A673 (cell line): ENCODE measurements around the gene POLR1H. TPM values are rescaled to one million over a fixed set of nuclear protein-coding genes. Genes with fewer than 3 reads are reported as not detected.

Experiments
- Bru-seq: library from RNA; stranded (reverse); fragments of 400-500 nt; gene quantifications from one replicate; lab custom pipeline; 2021; lab: Mats Ljungman, UMichigan
- BruChase-seq, 2 experiments: library from RNA; stranded (reverse); fragments of 400-500 nt; gene quantifications; one replicate each; lab custom pipeline; 2021; lab: Mats Ljungman, UMichigan
- BruUV-seq: library from RNA; stranded (reverse); fragments of 400-500 nt; replicated peaks from 2 replicates; lab custom pipeline; 2021; lab: Mats Ljungman, UMichigan
- CTCF ChIA-PET: fragments of 300-600 bp; sonication (Branson Sonifier 250); formaldehyde crosslinking; loops from one replicate; lab custom pipeline; 2022; ENCODE audit warnings: antibody characterized with exemption; lab: Charles Lee
- POLR2A ChIA-PET: fragments of 300-600 bp; sonication (Branson Sonifier 250); formaldehyde crosslinking; loops from one replicate; lab custom pipeline; 2022; ENCODE audit warnings: antibody characterized with exemption; ENCODE audit not compliant: low non-redundant PET; lab: Charles Lee
- DNase-seq: peaks from one replicate; pipeline ENCODE4 v3.0.0-alpha.2; 2015; ENCODE audit warnings: low spot score
- H3K27ac ChIP-seq: fragments of 200-600 bp; sonication (generic); 2 replicates; pipeline ENCODE4 v1.5.1; 2016; ENCODE audit warnings: mixed run types, low read depth, mild to moderate bottlenecking, mixed read lengths, antibody characterized with exemption, low read length; ENCODE audit not compliant: poor library complexity, severe bottlenecking
- H3K27me3 ChIP-seq: fragments of 200-600 bp; sonication (generic); replicated peaks from 2 replicates; pipeline ENCODE4 v1.6.1; 2017; ENCODE audit warnings: mixed run types, low read depth, mild to moderate bottlenecking, mixed read lengths, antibody characterized with exemption, low read length; ENCODE audit not compliant: insufficient read depth, poor library complexity
- H3K36me3 ChIP-seq: fragments of 200-600 bp; sonication (generic); 2 replicates; pipeline ENCODE4 v1.6.1; 2016; ENCODE audit warnings: mixed run types, mild to moderate bottlenecking, mixed read lengths, antibody characterized with exemption, low read length; ENCODE audit not compliant: insufficient read depth, poor library complexity, severe bottlenecking
- H3K4me1 ChIP-seq: fragments of 200-600 bp; sonication (generic); 2 replicates; pipeline ENCODE4 v1.6.1; 2017; ENCODE audit warnings: mixed run types, mild to moderate bottlenecking, mixed read lengths, antibody characterized with exemption, low read length; ENCODE audit not compliant: insufficient read depth, poor library complexity, severe bottlenecking
- H3K4me3 ChIP-seq: fragments of 200-600 bp; sonication (generic); 2 replicates; pipeline ENCODE4 v1.5.1; 2016; ENCODE audit warnings: low read depth, mixed run types, mild to moderate bottlenecking, mixed read lengths, low read length; ENCODE audit not compliant: poor library complexity, severe bottlenecking
- H3K9me3 ChIP-seq: fragments of 200-600 bp; sonication (generic); 2 replicates; pipeline ENCODE4 v1.6.1; 2016; ENCODE audit warnings: mixed run types, low read depth, mild to moderate bottlenecking, mixed read lengths, antibody characterized with exemption, low read length; ENCODE audit not compliant: poor library complexity, severe bottlenecking
- EZH2 ChIP-seq: fragments of 200-600 bp; sonication (generic); IDR thresholded peaks from 2 replicates; pipeline ENCODE4 v1.6.1; 2017; ENCODE audit warnings: borderline replicate concordance, low read depth, mild to moderate bottlenecking, mixed read lengths, antibody characterized with exemption, low read length; ENCODE audit not compliant: poor library complexity, severe bottlenecking
- intact Hi-C: fragments of 100-400 bp; cut with micrococcal nuclease; formaldehyde crosslinking; loops from one replicate; pipeline ENCODE4 v1.10.0; 2022; ENCODE audit not compliant: unreplicated experiment
- long read RNA-seq: library from polyadenylated mRNA; stranded (forward); transcript quantifications from one replicate; pipeline ENCODE4 v2.0.0, GENCODE V29; 2022
- total RNA-seq: library from RNA; stranded (reverse); gene quantifications from 2 replicates; pipeline ENCODE4 v1.2.3, GENCODE V29; 2021
- TF ChIP-seq, protein P1 (sequence below): fragments of 300-800, 200-600 bp; sonication (generic); conservative IDR thresholded peaks from 2 replicates; pipeline ENCODE4 v1.5.1; 2017; ENCODE audit warnings: low read depth, mild to moderate bottlenecking, antibody characterized with exemption, low read length, moderate library complexity, mixed read lengths

The POLR1H gene, protein sequence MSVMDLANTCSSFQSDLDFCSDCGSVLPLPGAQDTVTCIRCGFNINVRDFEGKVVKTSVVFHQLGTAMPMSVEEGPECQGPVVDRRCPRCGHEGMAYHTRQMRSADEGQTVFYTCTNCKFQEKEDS
- total RNA-seq = 30.9 and 34.2 TPM in 2 replicates
- Bru-seq, nascent RNA = percentile 78 among the genes with signal in this experiment
- percentile 65 among the genes with signal in this experiment for BruChase-seq, experiment 1, labeled RNA remaining after a 2-hour chase
- percentile 60 among the genes with signal in this experiment for BruChase-seq, experiment 2, labeled RNA remaining after a 6-hour chase
- long read RNA-seq, transcript ZNRD1-201 (4 exons, 864 nt) = major isoform, 16 of 28 reads
- long read RNA-seq, transcript ZNRD1-202 (5 exons, 743 nt) = minor isoform, 7 of 28 reads
- long read RNA-seq, partial matches to known transcripts = 0 of 28 reads
- long read RNA-seq, other reads (novel, unspliced or antisense) = 3 of 28 reads

DNA sequence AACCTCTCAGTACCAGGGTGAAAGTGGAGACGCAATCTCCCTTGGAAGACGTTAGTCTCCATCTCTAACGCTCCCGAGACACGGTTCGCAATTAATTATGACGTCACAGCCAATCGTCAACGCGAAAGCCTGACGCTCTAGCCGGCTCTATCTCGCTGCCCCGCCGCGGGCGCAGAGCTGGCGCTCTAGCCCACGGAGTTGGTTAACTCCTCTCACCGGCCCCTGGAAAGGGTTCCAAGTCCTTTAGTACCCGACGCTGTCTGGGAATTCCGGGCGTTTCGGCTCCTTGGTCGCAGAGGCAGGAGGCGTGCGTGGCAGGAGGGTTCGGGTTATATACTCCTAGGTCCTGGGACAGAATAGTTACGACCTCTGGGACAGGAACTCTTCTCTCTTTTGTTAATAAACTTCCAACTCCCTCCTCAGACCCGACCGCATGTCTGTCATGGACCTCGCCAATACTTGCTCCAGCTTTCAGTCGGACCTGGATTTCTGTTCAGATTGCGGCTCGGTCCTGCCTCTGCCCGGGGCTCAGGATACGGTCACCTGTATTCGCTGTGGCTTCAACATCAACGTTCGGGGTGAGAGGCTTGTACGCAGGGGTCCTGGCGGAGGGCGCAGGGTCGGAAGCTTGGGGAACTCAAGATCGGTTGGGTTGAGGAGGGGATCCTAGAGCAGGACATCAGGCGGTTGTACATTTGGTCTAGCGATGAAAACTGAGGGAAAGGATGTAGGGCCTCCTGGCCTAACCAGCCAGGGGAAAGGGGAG, at the start of gene POLR1H:
POLR1H (plus strand) TSS at position 174 of the 766 bp plus-strand sequence; CDS start at position 434, 260 bp downstream.
- intact Hi-C loops = no loop called here
- no peaks in the 10 kb centered on the region for H3K27me3 ChIP-seq
- H3K9me3 ChIP-seq = no peaks in the 10 kb centered on the region
- peaks cover 8% of the 10 kb centered on the region for H3K36me3 ChIP-seq
- peak; percentile 98 for DNase-seq
- peak within 1 kb of the TSS; percentile 85 for H3K27ac ChIP-seq
- ChIA-PET POLR2A (no interaction called here), CTCF (no interaction called here)
- peaks cover 20% of the 10 kb centered on the region for H3K4me1 ChIP-seq
- no TSS peak for BruUV-seq
- peak within 1 kb of the TSS; percentile 90 for H3K4me3 ChIP-seq
- TF ChIP-seq EZH2 = no peak

DNA sequence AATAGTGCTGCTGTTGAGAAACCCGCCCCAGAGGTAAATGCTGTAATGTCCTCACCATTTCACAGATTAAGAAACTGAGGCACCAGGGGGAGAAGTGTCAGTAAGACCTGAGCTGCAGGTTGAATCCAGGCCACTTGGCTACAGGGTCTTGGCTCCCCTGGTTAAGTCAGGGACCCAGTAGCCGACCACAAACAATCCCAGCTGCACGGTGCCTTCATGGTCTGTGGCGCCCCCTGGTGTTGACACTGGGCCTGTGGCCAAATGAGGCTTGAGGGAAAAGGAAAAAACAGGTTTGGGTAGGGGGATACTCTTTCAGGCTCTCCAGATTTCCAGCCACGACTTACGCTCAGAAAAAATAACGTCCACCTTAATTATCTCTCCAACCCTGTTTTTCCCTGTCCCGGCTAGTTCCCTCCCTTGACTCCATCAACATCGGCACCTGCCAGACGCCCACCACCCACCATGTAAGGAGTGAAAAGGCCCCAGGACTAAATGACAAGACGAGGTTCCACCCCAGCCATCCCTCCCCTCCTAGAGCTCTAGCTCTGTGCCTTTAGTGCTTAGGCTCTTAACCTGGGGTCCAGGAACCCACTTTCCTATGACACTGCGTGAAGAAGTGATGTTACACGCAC, 47.7 kb upstream of the POLR1H start:
- TF ChIP-seq, protein P1, sequence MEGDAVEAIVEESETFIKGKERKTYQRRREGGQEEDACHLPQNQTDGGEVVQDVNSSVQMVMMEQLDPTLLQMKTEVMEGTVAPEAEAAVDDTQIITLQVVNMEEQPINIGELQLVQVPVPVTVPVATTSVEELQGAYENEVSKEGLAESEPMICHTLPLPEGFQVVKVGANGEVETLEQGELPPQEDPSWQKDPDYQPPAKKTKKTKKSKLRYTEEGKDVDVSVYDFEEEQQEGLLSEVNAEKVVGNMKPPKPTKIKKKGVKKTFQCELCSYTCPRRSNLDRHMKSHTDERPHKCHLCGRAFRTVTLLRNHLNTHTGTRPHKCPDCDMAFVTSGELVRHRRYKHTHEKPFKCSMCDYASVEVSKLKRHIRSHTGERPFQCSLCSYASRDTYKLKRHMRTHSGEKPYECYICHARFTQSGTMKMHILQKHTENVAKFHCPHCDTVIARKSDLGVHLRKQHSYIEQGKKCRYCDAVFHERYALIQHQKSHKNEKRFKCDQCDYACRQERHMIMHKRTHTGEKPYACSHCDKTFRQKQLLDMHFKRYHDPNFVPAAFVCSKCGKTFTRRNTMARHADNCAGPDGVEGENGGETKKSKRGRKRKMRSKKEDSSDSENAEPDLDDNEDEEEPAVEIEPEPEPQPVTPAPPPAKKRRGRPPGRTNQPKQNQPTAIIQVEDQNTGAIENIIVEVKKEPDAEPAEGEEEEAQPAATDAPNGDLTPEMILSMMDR = peak; percentile 80
- TF ChIP-seq EZH2 = no peak
- H3K9me3 ChIP-seq = no peaks in the 10 kb centered on the region
- intact Hi-C loops = loop anchor here (1.0 to 10.0 kb wide), 3 partner anchors 165 to 306 kb away; no protein-coding TSS in a partner anchor
- no peaks in the 10 kb centered on the region for H3K4me1 ChIP-seq
- DNase-seq = peak; percentile 24
- H3K4me3 ChIP-seq = no peak overlapping the region
- no peaks in the 10 kb centered on the region for H3K36me3 ChIP-seq
- BruUV-seq = no TSS peak
- H3K27ac ChIP-seq = no peak overlapping the region
- ChIA-PET CTCF (interaction anchor here (2.6 kb wide), 1 partner anchor 166 kb away, joined by 7 read pairs; no protein-coding TSS in a partner anchor), POLR2A (no interaction called here)
- H3K27me3 ChIP-seq = peaks cover 4% of the 10 kb centered on the region

DNA sequence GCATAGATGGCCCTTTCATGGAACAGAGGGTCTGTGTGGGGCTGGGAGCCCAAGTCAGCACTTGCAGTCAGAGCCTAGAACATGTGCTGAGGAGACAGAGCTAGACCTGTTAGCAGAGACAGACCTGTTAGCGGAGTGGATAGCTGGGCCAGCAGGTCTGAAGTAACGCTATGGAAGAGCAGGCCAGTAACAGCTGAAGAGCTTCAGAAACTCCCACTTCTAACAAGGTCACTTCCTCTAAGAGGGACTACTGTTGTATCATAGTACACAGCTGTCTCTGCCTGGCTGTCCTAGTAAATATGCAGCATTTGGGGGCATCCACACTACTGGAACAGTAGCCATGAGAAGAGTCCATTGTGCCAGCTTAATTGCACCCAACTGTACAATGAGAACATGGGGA, 41.2 kb upstream of the POLR1H start:
- no peaks in the 10 kb centered on the region for H3K4me1 ChIP-seq
- ChIA-PET POLR2A (no interaction called here), CTCF (no interaction called here)
- H3K36me3 ChIP-seq = no peaks in the 10 kb centered on the region
- no peak overlapping the region for H3K27ac ChIP-seq
- no TSS peak for BruUV-seq
- TF ChIP-seq, protein P1 = no peak
- no peaks in the 10 kb centered on the region for H3K9me3 ChIP-seq
- no peak overlapping the region for H3K4me3 ChIP-seq
- DNase-seq = no peak
- intact Hi-C loops = loop anchor here (10.0 kb wide), 1 partner anchor 285 kb away; no protein-coding TSS in a partner anchor
- H3K27me3 ChIP-seq = no peaks in the 10 kb centered on the region
